Osteoblast (primary cell): ENCODE measurements around the gene GOLGA6L26. TPM values are rescaled to one million over a fixed set of nuclear protein-coding genes. Genes with fewer than 3 reads are reported as not detected.
"Not testable (repeated sequence)": the region's sequence is repeated elsewhere in the genome, so short reads cannot be mapped to it uniquely, and the experiment has no call there.

Source experiments
- DNase-seq: peaks from one replicate; pipeline ENCODE4 v3.0.0; 2011; ENCODE audit warnings: low spot score, mixed read lengths; ENCODE audit not compliant: insufficient read length; ENCODE audit errors: missing footprints
- H2AFZ ChIP-seq: 2 replicates; pipeline ENCODE4 v1.6.0; 2011; ENCODE audit warnings: mild to moderate bottlenecking, low read length
- H3K27ac ChIP-seq: 2 replicates; pipeline ENCODE4 v1.5.1; 2011; ENCODE audit warnings: mild to moderate bottlenecking, low read depth, low read length, moderate library complexity
- H3K27me3 ChIP-seq: 2 replicates; pipeline ENCODE4 v1.6.0; 2012; ENCODE audit warnings: mild to moderate bottlenecking, control low read depth, inconsistent platforms, low read length, moderate library complexity; ENCODE audit not compliant: insufficient read depth
- H3K36me3 ChIP-seq: 2 replicates; pipeline ENCODE4 v1.5.1; 2011; ENCODE audit warnings: mild to moderate bottlenecking, low read length, control low read depth, moderate library complexity; ENCODE audit not compliant: insufficient read depth
- H3K4me1 ChIP-seq: 2 replicates; pipeline ENCODE4 v1.5.1; 2011; ENCODE audit warnings: mild to moderate bottlenecking, low read length, control low read depth, moderate library complexity; ENCODE audit not compliant: insufficient read depth
- H3K4me2 ChIP-seq: 2 replicates; pipeline ENCODE4 v1.6.0; 2011; ENCODE audit warnings: mild to moderate bottlenecking, low read length; ENCODE audit not compliant: insufficient read depth
- H3K4me3 ChIP-seq: fragments of 200-600 bp; sonication (generic); 3 replicates; pipeline ENCODE4 v1.5.1; 2012; ENCODE audit warnings: mild to moderate bottlenecking, low read length, inconsistent platforms; ENCODE audit not compliant: insufficient read depth
- H3K79me2 ChIP-seq: 2 replicates; pipeline ENCODE4 v1.6.0; 2012; ENCODE audit warnings: mild to moderate bottlenecking, low read length, control low read depth, inconsistent platforms; ENCODE audit not compliant: insufficient read depth
- H3K9me3 ChIP-seq: 2 replicates; pipeline ENCODE4 v1.5.1; 2011; ENCODE audit warnings: low read depth, low read length, control low read depth
- H4K20me1 ChIP-seq: 2 replicates; pipeline ENCODE4 v1.6.0; 2012; ENCODE audit warnings: mild to moderate bottlenecking, low read length, control low read depth; ENCODE audit not compliant: insufficient read depth
- CTCF ChIP-seq: IDR thresholded peaks from 2 replicates; pipeline ENCODE4 v1.5.1; 2011; ENCODE audit warnings: mild to moderate bottlenecking, low read depth, low read length, moderate library complexity; ENCODE audit errors: extremely low read depth
- total RNA-seq: library from RNA; depleted of rRNA; stranded (reverse); fragments of >200 nt; gene quantifications from 2 replicates; pipeline ENCODE4 v1.2.3, GENCODE V29; 2012

Gene GOLGA6L26
- total RNA-seq, 1 donor = not detected

- no peak for TF ChIP-seq CTCF
- DNase-seq = peak; percentile 74
- H3K27ac ChIP-seq = no peak overlapping the region
- peak overlapping the region; percentile 39 for H3K4me3 ChIP-seq
- H3K79me2 ChIP-seq = no peaks in the 10 kb centered on the region
- H3K27me3 ChIP-seq = no peaks in the 10 kb centered on the region
- peak overlapping the region; percentile 62 for H2AFZ ChIP-seq
- H3K4me2 ChIP-seq = peak overlapping the region; percentile 48
- no peaks in the 10 kb centered on the region for H3K4me1 ChIP-seq
- H3K9me3 ChIP-seq = no peaks in the 10 kb centered on the region
- no peaks in the 10 kb centered on the region for H3K36me3 ChIP-seq
- H4K20me1 ChIP-seq = no peaks in the 10 kb centered on the region
Observed at GRCh38 chr15:23372284-23372683, 38.3 kb upstream of the GOLGA6L26 start.

- Histone ChIP-seq H2AFZ (peak overlapping the region; percentile 62), H3K4me2 (peak overlapping the region; percentile 48), H3K4me3 (peak overlapping the region; percentile 39)
- H3K27me3 ChIP-seq, H3K36me3 ChIP-seq, H3K27ac ChIP-seq, H3K4me1 ChIP-seq, H4K20me1 ChIP-seq, DNase-seq, H3K9me3 ChIP-seq, H3K79me2 ChIP-seq: not testable (repeated sequence)
Observed at GRCh38 chr15:23371868-23372267, 37.9 kb upstream of the GOLGA6L26 start.

DNA sequence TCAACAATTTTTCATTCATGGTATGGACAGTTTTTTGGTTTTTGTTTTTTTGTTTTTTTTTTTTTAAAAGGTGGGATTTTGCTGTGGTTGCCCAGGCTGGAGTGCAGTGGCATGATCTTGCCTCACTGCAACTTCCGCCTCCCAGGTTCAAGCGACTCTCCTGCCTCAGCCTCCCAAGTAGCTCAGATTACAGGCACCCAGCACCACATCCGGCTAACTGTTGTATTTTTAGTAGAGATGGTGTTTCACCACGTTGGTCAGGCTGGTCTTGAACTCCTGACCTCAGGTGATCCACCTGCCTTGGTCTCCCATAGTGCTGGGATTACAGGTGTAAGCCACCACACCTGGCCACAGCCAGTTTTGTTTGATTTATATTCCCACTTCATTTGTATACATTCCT, 37.1 kb upstream of the GOLGA6L26 start:
- not testable (repeated sequence) for H4K20me1 ChIP-seq, H3K4me2 ChIP-seq, H2AFZ ChIP-seq

DNA sequence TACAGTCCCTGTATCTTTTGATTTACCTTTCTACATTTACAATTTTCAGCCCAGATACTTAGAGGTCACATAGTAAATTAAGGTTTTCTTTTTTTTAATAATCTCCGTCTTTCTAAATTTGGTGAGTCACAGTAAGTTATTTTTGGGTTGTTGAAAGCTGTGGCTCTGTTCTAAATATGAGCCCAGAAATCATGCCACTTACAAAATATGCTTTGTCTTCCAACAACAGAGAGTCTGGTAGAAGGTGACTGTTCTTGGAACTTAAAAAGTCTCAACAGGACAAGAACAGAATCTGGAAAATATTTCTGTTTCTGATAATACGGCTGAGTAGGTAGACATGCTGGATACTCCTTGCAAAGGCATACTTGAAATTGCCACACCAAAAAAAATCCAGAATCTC, 36.6 kb upstream of the GOLGA6L26 start:
- Histone ChIP-seq H3K9me3 (no peaks in the 10 kb centered on the region), H3K4me1 (no peaks in the 10 kb centered on the region), H4K20me1 (no peaks in the 10 kb centered on the region), H3K79me2 (no peaks in the 10 kb centered on the region), H2AFZ (no peak overlapping the region), H3K27ac (no peak overlapping the region), H3K27me3 (no peaks in the 10 kb centered on the region), H3K4me3 (no peak overlapping the region), H3K4me2 (no peak overlapping the region), H3K36me3 (no peaks in the 10 kb centered on the region)
- no peak for DNase-seq
- no peak for TF ChIP-seq CTCF

More for the DNA sequence above, 37.1 kb upstream of the GOLGA6L26 start:
- H3K9me3 ChIP-seq, H3K79me2 ChIP-seq, DNase-seq, H3K36me3 ChIP-seq, H3K27ac ChIP-seq, H3K4me3 ChIP-seq, H3K27me3 ChIP-seq, H3K4me1 ChIP-seq: not testable (repeated sequence)

DNA sequence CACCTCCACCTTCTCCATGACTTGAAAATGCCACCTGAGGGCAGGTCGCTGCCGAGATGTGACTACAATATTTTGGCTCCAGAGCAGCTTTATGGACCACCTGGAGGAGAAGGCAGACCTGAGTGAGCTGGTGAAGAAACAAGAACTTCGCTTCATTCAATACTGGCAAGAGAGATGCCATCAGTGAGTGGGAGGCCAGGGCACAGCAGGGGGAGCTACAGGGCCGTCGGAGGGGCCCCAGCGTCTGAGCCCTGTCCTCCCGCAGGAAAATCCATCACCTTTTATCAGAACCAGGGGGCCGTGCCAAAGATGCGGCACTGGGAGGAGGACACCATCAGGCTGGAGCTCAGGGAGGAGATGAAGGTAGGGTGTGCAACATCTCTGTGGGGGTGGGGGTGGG, 30.3 kb upstream of the GOLGA6L26 start:
- not testable (repeated sequence) for H3K4me1 ChIP-seq, H3K4me2 ChIP-seq, DNase-seq, H3K27ac ChIP-seq, H3K9me3 ChIP-seq, H3K4me3 ChIP-seq, H4K20me1 ChIP-seq, H3K27me3 ChIP-seq, H3K79me2 ChIP-seq, H2AFZ ChIP-seq, H3K36me3 ChIP-seq

GRCh38 chr15:23362622-23363021, 28.6 kb upstream of the GOLGA6L26 start:
- H3K27ac ChIP-seq, H3K4me3 ChIP-seq, H3K79me2 ChIP-seq, H4K20me1 ChIP-seq, H3K36me3 ChIP-seq, H2AFZ ChIP-seq, H3K27me3 ChIP-seq, DNase-seq, H3K4me1 ChIP-seq, H3K9me3 ChIP-seq, H3K4me2 ChIP-seq: not testable (repeated sequence)

GRCh38 chr15:23354448-23354847, 20.5 kb upstream of the GOLGA6L26 start, which contains the start of gene GOLGA8S:
Gene GOLGA8S (plus strand): TSS chr15:23354748. CDS start chr15:23354810, 62 bp downstream.
- H3K9me3 ChIP-seq, H3K79me2 ChIP-seq, H3K4me1 ChIP-seq, DNase-seq, H4K20me1 ChIP-seq, H2AFZ ChIP-seq, H3K4me2 ChIP-seq, H3K27me3 ChIP-seq, H3K36me3 ChIP-seq, H3K4me3 ChIP-seq, H3K27ac ChIP-seq: not testable (repeated sequence)

DNA sequence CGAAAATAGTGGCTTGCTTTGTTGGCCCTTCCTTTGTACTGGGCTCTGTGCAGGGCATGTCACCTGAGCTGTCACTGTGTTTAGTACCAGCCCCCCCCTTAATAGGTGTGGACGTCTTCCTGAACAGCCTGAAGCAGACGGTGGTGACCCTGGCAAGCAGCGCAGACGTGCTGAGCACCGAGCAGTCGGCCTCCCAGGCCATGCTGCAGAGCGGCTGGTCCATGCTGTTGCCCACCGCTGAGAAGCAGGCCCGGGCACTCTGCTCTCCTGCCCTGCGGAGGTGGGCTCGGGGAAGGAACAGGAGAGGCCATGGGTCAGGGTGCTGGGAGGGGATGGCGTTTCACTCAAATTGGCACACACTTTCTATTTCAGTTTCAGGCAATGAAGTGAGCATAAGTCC, 22.8 kb downstream of the GOLGA6L26 start:
- not testable (repeated sequence) for H3K4me3 ChIP-seq, H3K36me3 ChIP-seq, H3K4me1 ChIP-seq, H3K4me2 ChIP-seq, H3K27ac ChIP-seq, H3K27me3 ChIP-seq, H3K9me3 ChIP-seq, H2AFZ ChIP-seq, H4K20me1 ChIP-seq
- peak; percentile 11 for DNase-seq
- peaks cover 13% of the 10 kb centered on the region for H3K79me2 ChIP-seq
